HEK293 (cell line): ENCODE results near the gene ANO3.

Experiments
- CTCF ChIA-PET: fragments of 350-600 bp; formaldehyde crosslinking; extraction: SDS; loops from one replicate; lab custom pipeline; 2021; ENCODE audit warnings: antibody characterized with exemption; lab: Yijun Ruan, JAX
- POLR2A ChIA-PET: fragments of 300-600 bp; formaldehyde crosslinking; extraction: SDS; loops from one replicate; lab custom pipeline; 2020; ENCODE audit warnings: antibody characterized with exemption, inconsistent platforms; lab: Yijun Ruan, JAX
- H3K27ac ChIP-seq: fragments of 200-500 bp; sonication (Bioruptor generic); 2 replicates; pipeline ENCODE4 v1.5.1; 2014; ENCODE audit warnings: low read depth, low read length, control low read depth, inconsistent platforms; ENCODE audit errors: extremely low read depth
- H3K36me3 ChIP-seq, 2 experiments: fragments of 200-500 bp in 1 of 2; sonication (Bioruptor generic) in 1 of 2; 1 replicate in 1 of 2; 2 replicates in 1 of 2; pipeline ENCODE4 v1.5.1; 2014 to 2017; ENCODE audit warnings: inconsistent platforms in 2 of 2, low read length in 2 of 2; ENCODE audit not compliant: control insufficient read depth in 2 of 2, insufficient read depth in 1 of 2
- H3K4me1 ChIP-seq: fragments of 200-500 bp; sonication (Bioruptor generic); 2 replicates; pipeline ENCODE4 v1.5.1; 2014; ENCODE audit warnings: mild to moderate bottlenecking, low read length, inconsistent platforms; ENCODE audit not compliant: control insufficient read depth, insufficient read depth
- H3K4me3 ChIP-seq: 2 replicates; pipeline ENCODE4 v1.5.1; 2011; ENCODE audit warnings: low read depth, mild to moderate bottlenecking, control low read depth, low read length, moderate library complexity
- H3K9me3 ChIP-seq: fragments of 200-500 bp; sonication (Bioruptor generic); 2 replicates; pipeline ENCODE4 v1.5.1; 2014; ENCODE audit warnings: low read depth, low read length, inconsistent platforms; ENCODE audit not compliant: control insufficient read depth, insufficient read depth
- GLIS2 ChIP-seq: fragments of 450-650 bp; formaldehyde crosslinking; IDR thresholded peaks from 2 replicates; pipeline ENCODE4 v1.5.1; 2016; ENCODE audit warnings: missing biosample characterization, missing genetic modification characterization
- KLF10 ChIP-seq: fragments of 450-650 bp; IDR thresholded peaks from 2 replicates; pipeline ENCODE4 v1.5.1; 2018; ENCODE audit warnings: missing biosample characterization, mild to moderate bottlenecking, missing genetic modification characterization
- MEIS1 ChIP-seq: sonication (generic); formaldehyde crosslinking; IDR thresholded peaks from 2 replicates; pipeline ENCODE4 v1.8.1; 2022; ENCODE audit warnings: missing genetic modification reagents, mild to moderate bottlenecking, borderline replicate concordance
- MZF1 ChIP-seq: fragments of 450-650 bp; formaldehyde crosslinking; IDR thresholded peaks from 2 replicates; pipeline ENCODE4 v1.5.1; 2017; ENCODE audit warnings: missing biosample characterization, missing genetic modification characterization, borderline replicate concordance
- SP2 ChIP-seq: fragments of 450-650 bp; formaldehyde crosslinking; IDR thresholded peaks from 2 replicates; pipeline ENCODE4 v1.5.1; 2016; ENCODE audit warnings: missing biosample characterization, missing genetic modification characterization
- ZBTB8A ChIP-seq: fragments of 450-650 bp; formaldehyde crosslinking; IDR thresholded peaks from 2 replicates; pipeline ENCODE4 v1.5.1; 2016; ENCODE audit warnings: missing biosample characterization, missing genetic modification characterization
- ZEB2 ChIP-seq: fragments of 450-650 bp; formaldehyde crosslinking; IDR thresholded peaks from 2 replicates; pipeline ENCODE4 v1.5.1; 2016; ENCODE audit warnings: missing biosample characterization, missing genetic modification characterization
- ZFP37 ChIP-seq: fragments of 450-650 bp; formaldehyde crosslinking; IDR thresholded peaks from 2 replicates; pipeline ENCODE4 v1.5.1; 2016; ENCODE audit warnings: missing biosample characterization, missing genetic modification characterization
- ZNF138 ChIP-seq: fragments of 450-650 bp; formaldehyde crosslinking; IDR thresholded peaks from 2 replicates; pipeline ENCODE4 v1.5.1; 2016; ENCODE audit warnings: missing biosample characterization, missing genetic modification characterization, borderline replicate concordance
- ZNF155 ChIP-seq: fragments of 450-650 bp; formaldehyde crosslinking; IDR thresholded peaks from 2 replicates; pipeline ENCODE4 v1.5.1; 2016; ENCODE audit warnings: missing biosample characterization, missing genetic modification characterization
- ZNF211 ChIP-seq: fragments of 450-650 bp; formaldehyde crosslinking; IDR thresholded peaks from 2 replicates; pipeline ENCODE4 v1.5.1; 2016; ENCODE audit warnings: low read depth, missing biosample characterization, missing genetic modification characterization
- ZNF335 ChIP-seq: fragments of 450-650 bp; formaldehyde crosslinking; conservative IDR thresholded peaks from 2 replicates; pipeline ENCODE4 v1.5.1; 2016; ENCODE audit warnings: missing biosample characterization, missing genetic modification characterization
- ZNF366 ChIP-seq: fragments of 450-650 bp; formaldehyde crosslinking; conservative IDR thresholded peaks from 2 replicates; pipeline ENCODE4 v1.5.1; 2016; ENCODE audit warnings: missing biosample characterization, missing genetic modification characterization
- ZNF37A ChIP-seq: fragments of 450-650 bp; IDR thresholded peaks from 2 replicates; pipeline ENCODE4 v1.5.1; 2018; ENCODE audit warnings: missing biosample characterization, missing genetic modification characterization
- ZNF391 ChIP-seq: fragments of 450-650 bp; formaldehyde crosslinking; IDR thresholded peaks from 2 replicates; pipeline ENCODE4 v1.5.1; 2016; ENCODE audit warnings: low read depth, missing biosample characterization, missing genetic modification characterization, borderline replicate concordance
- ZNF394 ChIP-seq: fragments of 450-650 bp; formaldehyde crosslinking; IDR thresholded peaks from 2 replicates; pipeline ENCODE4 v1.5.1; 2016; ENCODE audit warnings: missing biosample characterization, missing genetic modification characterization, mild to moderate bottlenecking, moderate library complexity, borderline replicate concordance
- ZNF514 ChIP-seq: fragments of 450-650 bp; formaldehyde crosslinking; IDR thresholded peaks from 2 replicates; pipeline ENCODE4 v1.5.1; 2016; ENCODE audit warnings: missing biosample characterization, missing genetic modification characterization
- ZNF518A ChIP-seq: fragments of 450-650 bp; formaldehyde crosslinking; conservative IDR thresholded peaks from 2 replicates; pipeline ENCODE4 v1.5.1; 2016; ENCODE audit warnings: low read depth, missing biosample characterization, missing genetic modification characterization
- ZNF623 ChIP-seq: fragments of 450-650 bp; formaldehyde crosslinking; IDR thresholded peaks from 2 replicates; pipeline ENCODE4 v1.5.1; 2016; ENCODE audit warnings: missing biosample characterization, missing genetic modification characterization
- ZNF639 ChIP-seq: fragments of 450-650 bp; formaldehyde crosslinking; IDR thresholded peaks from 2 replicates; pipeline ENCODE4 v1.5.1; 2016; ENCODE audit warnings: missing biosample characterization, missing genetic modification characterization
- ZNF658 ChIP-seq: fragments of 450-650 bp; formaldehyde crosslinking; IDR thresholded peaks from 2 replicates; pipeline ENCODE4; 2016; ENCODE audit warnings: missing biosample characterization, missing genetic modification characterization
- ZNF777 ChIP-seq: fragments of 450-650 bp; formaldehyde crosslinking; IDR thresholded peaks from 2 replicates; pipeline ENCODE4 v1.5.1; 2017; ENCODE audit warnings: missing biosample characterization, missing genetic modification characterization, borderline replicate concordance
- ZNF837 ChIP-seq: fragments of 450-650 bp; formaldehyde crosslinking; IDR thresholded peaks from 2 replicates; pipeline ENCODE4 v1.5.1; 2016; ENCODE audit warnings: missing biosample characterization, missing genetic modification characterization
- ZNF843 ChIP-seq: fragments of 450-650 bp; formaldehyde crosslinking; IDR thresholded peaks from 2 replicates; pipeline ENCODE4 v1.5.1; 2016; ENCODE audit warnings: missing biosample characterization, missing genetic modification characterization

The ANO3 gene

GRCh38 chr11:26480041-26480440 lies 148.1 kb downstream of the ANO3 start:
- CTCF ChIA-PET = no interaction called here
- TF ChIP-seq ZNF843 (no peak), ZNF623 (no peak), ZNF837 (no peak), ZNF514 (tag by site-specific recombination) (no peak), ZNF658 (tag by site-specific recombination) (no peak), ZFP37 (tag by site-specific recombination) (no peak), ZNF639 (tag by site-specific recombination) (no peak), SP2 (tag by site-specific recombination) (no peak), ZNF518A (tag by site-specific recombination) (no peak)
- POLR2A ChIA-PET = no interaction called here
- H3K36me3 ChIP-seq = no peaks in the 10 kb centered on the region
- H3K4me1 ChIP-seq = no peaks in the 10 kb centered on the region
- no peak overlapping the region for H3K27ac ChIP-seq
- H3K9me3 ChIP-seq = no peaks in the 10 kb centered on the region
- H3K4me3 ChIP-seq = no peak overlapping the region

GRCh38 chr11:26483108-26483507 lies 151.2 kb downstream of the ANO3 start:
- no peaks in the 10 kb centered on the region for H3K4me1 ChIP-seq
- POLR2A ChIA-PET = no interaction called here
- CTCF ChIA-PET = no interaction called here
- H3K4me3 ChIP-seq = no peak overlapping the region
- TF ChIP-seq ZNF155 (tag by site-specific recombination) = no peak
- no peak for TF ChIP-seq ZNF777 (tag by site-specific recombination)
- TF ChIP-seq ZNF394 (tag by site-specific recombination) = no peak
- no peak for TF ChIP-seq ZEB2
- no peak for TF ChIP-seq KLF10
- TF ChIP-seq ZBTB8A (tag by site-specific recombination) = no peak
- no peak for TF ChIP-seq ZNF391 (tag by site-specific recombination)
- TF ChIP-seq MEIS1 (CRISPR knock-in tag) = no peak
- TF ChIP-seq ZNF138 (tag by site-specific recombination) = no peak
- TF ChIP-seq GLIS2 = no peak
- no peak for TF ChIP-seq MZF1 (tag by site-specific recombination)
- TF ChIP-seq ZNF366 (tag by site-specific recombination) = no peak
- no peak for TF ChIP-seq ZNF335 (tag by site-specific recombination)
- no peak for TF ChIP-seq ZNF37A (tag by site-specific recombination)
- TF ChIP-seq ZNF211 (tag by site-specific recombination) = no peak
- no peak for TF ChIP-seq ZNF639 (tag by site-specific recombination)
- no peak for TF ChIP-seq SP2 (tag by site-specific recombination)
- no peak overlapping the region for H3K27ac ChIP-seq
- no peaks in the 10 kb centered on the region for H3K36me3 ChIP-seq
- no peaks in the 10 kb centered on the region for H3K9me3 ChIP-seq
